Measurements from ENCODE around the gene AHDC1. TPM values are rescaled to one million over a fixed set of nuclear protein-coding genes. Genes with fewer than 3 reads are reported as not detected.

Gene AHDC1
- polyA plus RNA-seq, 3 donors = 0.16 to 3.3 (median 0.30) TPM

GRCh38 chr1:27536767-27537166, 67.2 kb downstream of the AHDC1 start:
- Mint-ChIP-seq H3K9me3 (no peaks in the 10 kb centered on the region), H3K36me3 (peaks cover 10 to 19% of the 10 kb centered on the region in 2 donors), H3K27me3 (ENCODE audit: low read depth in 3 of 3) (peaks cover 0 to 2% (median 0%) of the 10 kb centered on the region in 3 donors), H3K4me1 (peaks cover 14% of the 10 kb centered on the region), H3K4me3 (no peak overlapping the region), H3K27ac (no peak overlapping the region)
- Histone ChIP-seq H3K27me3 (ENCODE audit: control insufficient read depth in 2 of 2, insufficient read depth in 2 of 2, low read length in 2 of 2) (no peaks in the 10 kb centered on the region), H3K36me3 (replicated peaks in 1 of 2; ENCODE audit: control insufficient read depth in 1 of 2, insufficient read depth in 2 of 2, low read length in 2 of 2) (no peaks in the 10 kb centered on the region), H2AFZ (ENCODE audit: insufficient read depth, low read depth, low read length, poor library complexity, severe bottlenecking) (no peak overlapping the region), H3K79me2 (ENCODE audit: insufficient read depth, low read length) (no peaks in the 10 kb centered on the region), H3K27ac (ENCODE audit: low read depth in 1 of 2, low read length in 2 of 2) (no peak overlapping the region), H3K4me3 (replicated peaks in 1 of 3; ENCODE audit: low read depth in 2 of 3, low read length in 3 of 3) (no peak overlapping the region), H3K9ac (ENCODE audit: insufficient read depth, low read length, poor library complexity, severe bottlenecking) (no peak overlapping the region), H4K20me1 (ENCODE audit: insufficient read depth, low read length) (no peaks in the 10 kb centered on the region), H3K4me1 (ENCODE audit: control insufficient read depth in 1 of 2, insufficient read depth in 2 of 2, low read length in 2 of 2) (peaks cover 0 to 4% of the 10 kb centered on the region in 2 donors), H3K9me3 (replicated peaks in 1 of 2; ENCODE audit: control insufficient read depth in 1 of 2, insufficient read depth in 1 of 2, low read length in 2 of 2) (no peaks in the 10 kb centered on the region), H3K4me2 (replicated peaks; ENCODE audit: extremely low read depth, low read length, poor library complexity, severe bottlenecking) (no peak overlapping the region)
- TF ChIP-seq CTCF (IDR thresholded peaks at IDR 0.05) = no peak
- intact Hi-C loops (cut with micrococcal nuclease) = no loop called here
- no peak for DNase-seq
- 96% methylated on average over 6 of the region's 11 CpGs for WGBS (ENCODE audit: insufficient coverage)

- Mint-ChIP-seq H3K4me1 (peaks cover 19% of the 10 kb centered on the region), H3K36me3 (peaks cover 10 to 19% of the 10 kb centered on the region in 2 donors), H3K27ac (peak overlapping the region in 1 of 7 donors; percentile 25), H3K4me3 (no peak overlapping the region), H3K9me3 (no peaks in the 10 kb centered on the region), H3K27me3 (ENCODE audit: low read depth in 3 of 3) (peaks cover 0 to 2% (median 0%) of the 10 kb centered on the region in 3 donors)
- WGBS (ENCODE audit: insufficient coverage) = 98% methylated on average over 15 of the region's 15 CpGs
- Histone ChIP-seq H3K79me2 (ENCODE audit: insufficient read depth, low read length) (no peaks in the 10 kb centered on the region), H3K4me2 (replicated peaks; ENCODE audit: extremely low read depth, low read length, poor library complexity, severe bottlenecking) (no peak overlapping the region), H3K27me3 (ENCODE audit: control insufficient read depth in 2 of 2, insufficient read depth in 2 of 2, low read length in 2 of 2) (no peaks in the 10 kb centered on the region), H3K27ac (ENCODE audit: low read depth in 1 of 2, low read length in 2 of 2) (no peak overlapping the region), H2AFZ (ENCODE audit: insufficient read depth, low read depth, low read length, poor library complexity, severe bottlenecking) (no peak overlapping the region), H3K9me3 (replicated peaks in 1 of 2; ENCODE audit: control insufficient read depth in 1 of 2, insufficient read depth in 1 of 2, low read length in 2 of 2) (no peaks in the 10 kb centered on the region), H3K4me3 (replicated peaks in 1 of 3; ENCODE audit: low read depth in 2 of 3, low read length in 3 of 3) (no peak overlapping the region), H4K20me1 (ENCODE audit: insufficient read depth, low read length) (no peaks in the 10 kb centered on the region), H3K9ac (ENCODE audit: insufficient read depth, low read length, poor library complexity, severe bottlenecking) (no peak overlapping the region), H3K4me1 (ENCODE audit: control insufficient read depth in 1 of 2, insufficient read depth in 2 of 2, low read length in 2 of 2) (peaks cover 0 to 9% of the 10 kb centered on the region in 2 donors), H3K36me3 (replicated peaks in 1 of 2; ENCODE audit: control insufficient read depth in 1 of 2, insufficient read depth in 2 of 2, low read length in 2 of 2) (no peaks in the 10 kb centered on the region)
- DNase-seq = no peak
- intact Hi-C loops (cut with micrococcal nuclease) = no loop called here
- TF ChIP-seq CTCF (IDR thresholded peaks at IDR 0.05) = no peak
Measured at GRCh38 chr1:27536010-27536757, 67.8 kb downstream of the AHDC1 start.

Measured in CD14-positive monocyte (primary cell).